Measurements from ENCODE around the gene LRP2. TPM values are rescaled to one million over a fixed set of nuclear protein-coding genes. Genes with fewer than 3 reads are reported as not detected.
"Not testable (repeated sequence)": the region's sequence is repeated elsewhere in the genome, so short reads cannot be mapped to it uniquely, and the experiment has no call there.

LRP2 gene
- total and polyA plus RNA-seq, 8 donors = 0.06 to 0.08 TPM; not detected in 6

GRCh38 chr2:169315357-169315756, 47.0 kb downstream of the LRP2 start:
- no peak for FAIRE-seq
- no peaks in the 10 kb centered on the region for H3K36me3 ChIP-seq
- intact Hi-C loops (cut with DNase I) = no loop called here
- no peaks in the 10 kb centered on the region for H3K27me3 ChIP-seq
- DNase-seq = no peak
- no peak for ATAC-seq
- no peaks in the 10 kb centered on the region for H3K4me1 ChIP-seq
- H3K4me3 ChIP-seq = no peak overlapping the region
- 62 to 76% methylated on average over 3 of the region's 3 CpGs for WGBS, 2 donors
- H3K9me3 ChIP-seq = no peaks in the 10 kb centered on the region
- no peak overlapping the region for H3K27ac ChIP-seq
- TF ChIP-seq, protein P1, sequence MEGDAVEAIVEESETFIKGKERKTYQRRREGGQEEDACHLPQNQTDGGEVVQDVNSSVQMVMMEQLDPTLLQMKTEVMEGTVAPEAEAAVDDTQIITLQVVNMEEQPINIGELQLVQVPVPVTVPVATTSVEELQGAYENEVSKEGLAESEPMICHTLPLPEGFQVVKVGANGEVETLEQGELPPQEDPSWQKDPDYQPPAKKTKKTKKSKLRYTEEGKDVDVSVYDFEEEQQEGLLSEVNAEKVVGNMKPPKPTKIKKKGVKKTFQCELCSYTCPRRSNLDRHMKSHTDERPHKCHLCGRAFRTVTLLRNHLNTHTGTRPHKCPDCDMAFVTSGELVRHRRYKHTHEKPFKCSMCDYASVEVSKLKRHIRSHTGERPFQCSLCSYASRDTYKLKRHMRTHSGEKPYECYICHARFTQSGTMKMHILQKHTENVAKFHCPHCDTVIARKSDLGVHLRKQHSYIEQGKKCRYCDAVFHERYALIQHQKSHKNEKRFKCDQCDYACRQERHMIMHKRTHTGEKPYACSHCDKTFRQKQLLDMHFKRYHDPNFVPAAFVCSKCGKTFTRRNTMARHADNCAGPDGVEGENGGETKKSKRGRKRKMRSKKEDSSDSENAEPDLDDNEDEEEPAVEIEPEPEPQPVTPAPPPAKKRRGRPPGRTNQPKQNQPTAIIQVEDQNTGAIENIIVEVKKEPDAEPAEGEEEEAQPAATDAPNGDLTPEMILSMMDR (IDR thresholded peaks at IDR 0.05) = no peak

DNA sequence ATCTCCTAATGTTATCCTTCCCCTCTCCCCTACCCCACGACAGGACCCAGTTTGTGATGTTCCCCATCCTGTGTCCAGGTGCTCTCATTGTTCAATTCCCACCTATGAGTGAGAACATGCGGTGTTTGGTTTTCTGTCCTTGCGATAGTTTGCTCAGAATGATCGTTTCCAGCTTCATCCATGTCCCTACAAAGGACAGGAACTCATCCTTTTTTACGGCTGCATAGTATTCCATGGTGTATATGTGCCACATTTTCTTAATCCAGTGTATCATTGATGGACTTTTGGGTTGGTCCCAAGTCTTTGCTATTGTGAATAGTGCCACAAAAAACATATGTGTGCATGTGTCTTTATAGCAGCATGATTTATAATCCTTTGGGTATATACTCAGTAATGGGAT, 54.0 kb downstream of the LRP2 start:
- intact Hi-C loops (cut with DNase I); FAIRE-seq; H3K27ac ChIP-seq; H3K4me3 ChIP-seq; H3K4me1 ChIP-seq; DNase-seq; H3K9me3 ChIP-seq; H3K27me3 ChIP-seq; ATAC-seq; H3K36me3 ChIP-seq: not testable (repeated sequence)
- 86 to 87% methylated on average over 5 of the region's 5 CpGs for WGBS, 2 donors

DNA sequence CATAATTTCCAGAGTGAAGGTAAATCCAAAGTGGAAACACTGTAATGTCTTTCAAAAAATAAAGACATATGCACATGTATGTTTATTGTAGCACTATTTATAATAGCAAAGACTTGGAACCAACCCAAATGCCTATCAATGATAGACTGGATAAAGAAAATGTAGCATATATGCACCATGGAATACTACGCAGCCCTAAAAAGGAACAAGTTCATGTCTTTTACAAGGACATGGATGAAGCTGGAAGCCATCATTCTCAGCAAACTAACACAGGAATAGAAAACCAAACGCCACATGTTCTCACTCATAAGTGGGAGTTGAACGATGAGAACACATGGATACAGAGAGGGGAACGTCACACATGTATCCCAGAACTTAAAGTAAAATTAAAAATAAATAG, 57.6 kb downstream of the LRP2 start:
- H3K4me3 ChIP-seq; ATAC-seq; intact Hi-C loops (cut with DNase I); H3K27me3 ChIP-seq; H3K4me1 ChIP-seq; H3K27ac ChIP-seq; H3K9me3 ChIP-seq; DNase-seq; H3K36me3 ChIP-seq; FAIRE-seq: not testable (repeated sequence)
- 76 to 83% methylated on average over 4 of the region's 4 CpGs for WGBS, 2 donors

GRCh38 chr2:169303579-169304305, 58.6 kb downstream of the LRP2 start:
- no peak for DNase-seq
- TF ChIP-seq, protein P1 (IDR thresholded peaks at IDR 0.05) = no peak
- 67 to 77% methylated on average over 4 of the region's 4 CpGs for WGBS, 2 donors
- H3K4me3 ChIP-seq = no peak overlapping the region
- H3K4me1 ChIP-seq = no peaks in the 10 kb centered on the region
- no peak for FAIRE-seq
- H3K9me3 ChIP-seq = no peaks in the 10 kb centered on the region
- H3K27me3 ChIP-seq = no peaks in the 10 kb centered on the region
- H3K27ac ChIP-seq = no peak overlapping the region
- H3K36me3 ChIP-seq = no peaks in the 10 kb centered on the region
- ATAC-seq = no peak
- intact Hi-C loops (cut with DNase I) = no loop called here

DNA sequence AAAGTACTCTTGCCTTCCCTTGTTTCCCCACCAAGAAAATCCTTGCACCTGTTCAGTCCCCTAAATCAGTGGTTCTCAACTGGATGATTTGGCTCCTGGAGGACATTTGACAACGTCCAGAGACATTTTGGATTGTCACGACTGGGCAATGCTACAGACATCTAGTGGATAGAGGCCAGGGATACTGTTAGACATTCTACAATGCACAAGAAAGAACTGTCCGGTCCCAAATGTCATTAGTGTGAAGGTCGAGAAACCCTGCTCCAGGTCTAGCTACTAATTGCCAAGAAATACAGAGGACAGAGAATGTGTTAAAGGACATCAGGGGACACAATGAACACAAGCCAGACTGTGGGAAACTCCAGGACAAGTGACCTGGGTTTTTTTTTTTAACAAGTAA, 60.0 kb downstream of the LRP2 start:
- FAIRE-seq (no peak), ATAC-seq (no peak), DNase-seq (no peak)
- Histone ChIP-seq H3K27me3 (peaks cover 0 to 4% (median 0%) of the 10 kb centered on the region in 4 donors), H3K36me3 (no peaks in the 10 kb centered on the region), H3K27ac (no peak overlapping the region), H3K9me3 (no peaks in the 10 kb centered on the region), H3K4me3 (no peak overlapping the region), H3K4me1 (no peaks in the 10 kb centered on the region)
- intact Hi-C loops (cut with DNase I) = no loop called here
- TF ChIP-seq, protein P1 (IDR thresholded peaks at IDR 0.05) = no peak
- WGBS, 2 donors = 39 to 42% methylated on average over 4 of the region's 4 CpGs

DNA sequence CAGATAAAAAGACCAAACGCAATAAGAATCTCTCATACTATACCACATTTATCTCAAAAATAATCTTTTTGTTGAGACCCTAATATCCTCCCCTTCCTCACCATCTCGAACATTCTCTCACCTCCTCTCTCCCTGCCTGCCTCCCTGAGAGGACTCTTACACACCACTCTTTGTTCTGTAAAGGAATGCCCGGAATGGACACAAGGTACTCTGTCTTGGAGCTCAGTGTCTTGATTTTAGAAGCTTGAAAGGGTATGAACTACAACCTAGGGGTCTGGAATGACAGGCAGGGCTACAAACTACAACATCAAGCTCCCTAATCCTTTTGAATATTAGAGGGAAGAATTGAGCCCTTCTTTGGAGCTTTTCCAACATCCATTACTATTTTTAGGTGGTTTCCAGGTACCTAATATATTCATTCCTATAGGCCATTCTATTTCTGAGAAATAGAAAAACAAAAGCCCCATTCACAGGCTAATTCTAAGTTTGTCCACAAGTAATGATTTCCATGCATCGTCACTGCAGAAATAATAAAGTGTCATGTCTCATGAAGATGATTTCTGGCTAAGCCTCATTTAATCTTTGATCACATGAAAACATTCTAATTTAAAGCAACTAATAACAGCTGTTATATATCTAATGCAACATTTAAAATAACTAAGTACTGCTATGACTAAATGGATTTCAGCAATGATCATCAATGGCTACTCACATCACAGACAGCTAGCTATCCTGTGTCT, 60.6 kb downstream of the LRP2 start:
- no peak for FAIRE-seq
- Histone ChIP-seq H3K4me3 (no peak overlapping the region), H3K36me3 (no peaks in the 10 kb centered on the region), H3K27me3 (peaks cover 0 to 4% (median 0%) of the 10 kb centered on the region in 4 donors), H3K9me3 (no peaks in the 10 kb centered on the region), H3K27ac (no peak overlapping the region), H3K4me1 (no peaks in the 10 kb centered on the region)
- 37 to 49% methylated on average over 4 of the region's 4 CpGs for WGBS, 2 donors
- intact Hi-C loops (cut with DNase I) = no loop called here
- TF ChIP-seq, protein P1 (IDR thresholded peaks at IDR 0.05) = no peak
- ATAC-seq = no peak
- no peak for DNase-seq

Measured in pancreas (tissue), 10 donors.